GM21515 (cell line): ENCODE data around the gene PLEKHA1.

Source experiments
- ATAC-seq: cut with Tn5 transposase; IDR thresholded peaks from one replicate; pipeline ENCODE4 v1.9.1; 2021; ENCODE audit not compliant: unreplicated experiment

The PLEKHA1 gene

DNA sequence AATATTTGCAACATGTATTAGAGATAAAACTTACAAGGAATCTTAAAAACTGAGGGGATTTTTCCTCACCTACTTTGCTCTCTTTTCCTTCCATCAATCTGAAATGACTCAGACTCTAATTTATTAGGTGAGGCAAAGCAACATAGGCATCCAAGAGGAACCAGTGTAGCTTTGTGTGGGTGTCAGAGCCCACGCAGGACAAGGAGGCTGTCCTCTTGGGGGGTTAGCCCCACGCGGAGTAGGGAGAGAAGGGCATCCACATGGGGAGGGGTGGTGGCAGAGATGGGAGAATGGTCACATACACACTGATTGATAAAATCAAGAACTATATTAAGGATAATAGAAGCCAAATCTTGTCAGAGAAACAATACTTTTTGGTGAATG lies 46.1 kb downstream of the PLEKHA1 start:
- no peak for ATAC-seq

DNA sequence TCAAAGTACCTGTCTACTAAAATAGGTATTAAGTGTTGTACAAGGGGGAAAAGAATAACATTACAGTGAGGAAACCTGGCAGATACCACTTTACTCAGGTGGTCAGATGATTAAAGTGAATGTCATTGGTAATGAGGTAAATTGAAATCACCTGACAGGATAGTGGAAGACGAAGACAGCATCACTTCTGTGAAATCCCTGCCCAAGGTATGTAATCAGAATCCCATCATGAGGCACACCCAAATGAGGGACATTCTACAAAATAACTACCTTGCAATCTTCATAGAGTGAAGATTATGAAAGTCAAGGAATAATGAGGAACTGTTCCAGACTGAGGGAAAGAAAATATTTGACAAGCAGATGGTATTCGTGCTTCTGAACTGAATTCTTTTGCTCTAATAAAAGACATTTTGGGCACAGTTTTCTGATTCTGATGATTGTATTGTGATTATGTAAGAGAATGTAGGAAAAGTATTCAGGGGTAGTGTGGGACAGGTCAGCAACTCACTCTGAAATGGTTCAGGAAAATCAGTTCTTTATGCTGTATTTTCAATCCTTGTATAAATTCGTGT lies 46.6 kb downstream of the PLEKHA1 start:
- no peak for ATAC-seq

DNA sequence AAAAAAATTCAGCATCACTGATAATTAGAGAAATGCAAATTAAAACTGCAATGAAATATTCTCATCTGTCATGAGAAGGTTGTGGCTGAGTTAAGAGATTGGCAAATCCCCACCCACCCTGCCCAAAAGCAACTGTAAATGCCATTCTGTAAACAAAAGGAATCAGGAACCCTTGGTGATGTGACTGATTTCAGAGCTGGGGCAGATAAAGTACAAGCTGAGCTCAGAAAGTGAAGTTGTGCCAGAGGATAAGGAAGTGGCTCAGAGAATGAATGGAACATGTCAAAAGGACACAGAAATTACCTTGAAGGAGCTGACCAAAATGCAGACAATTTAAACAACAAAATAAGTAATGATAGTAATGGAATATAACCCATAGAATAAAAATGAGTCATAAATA lies 47.2 kb downstream of the PLEKHA1 start:
- no peak for ATAC-seq

DNA sequence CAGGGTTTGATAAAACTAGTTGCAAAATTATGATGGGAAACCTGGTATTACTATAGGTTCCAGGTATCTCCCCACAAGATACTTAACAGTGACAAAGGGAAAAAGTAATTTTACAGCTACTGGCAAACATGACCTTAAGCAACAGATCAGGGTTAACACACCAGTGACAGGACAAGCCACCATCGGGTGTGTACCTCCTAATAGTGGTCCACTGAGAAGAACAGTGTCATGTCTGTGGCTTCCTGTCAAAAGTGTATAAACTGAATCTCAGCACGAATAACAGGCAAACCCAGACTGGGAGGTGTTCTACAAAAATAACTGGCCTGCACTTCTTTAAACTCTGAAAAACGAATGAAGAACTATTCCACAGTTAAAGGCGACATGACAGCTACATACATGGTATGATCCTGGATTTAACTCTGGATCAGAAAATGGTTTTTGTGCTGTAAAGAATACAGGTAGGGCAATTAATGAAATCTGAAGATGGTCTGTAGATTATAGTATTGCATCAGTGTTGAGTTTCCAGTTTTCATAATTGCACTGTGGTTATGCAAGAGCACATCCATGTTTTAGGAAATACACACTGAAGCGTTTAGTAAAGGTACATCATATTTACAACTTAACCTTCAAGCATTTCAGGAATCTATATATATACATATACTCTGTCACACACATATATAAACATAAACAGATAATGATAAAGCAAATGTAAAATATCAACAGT lies 47.9 kb downstream of the PLEKHA1 start:
- ATAC-seq: no peak

DNA sequence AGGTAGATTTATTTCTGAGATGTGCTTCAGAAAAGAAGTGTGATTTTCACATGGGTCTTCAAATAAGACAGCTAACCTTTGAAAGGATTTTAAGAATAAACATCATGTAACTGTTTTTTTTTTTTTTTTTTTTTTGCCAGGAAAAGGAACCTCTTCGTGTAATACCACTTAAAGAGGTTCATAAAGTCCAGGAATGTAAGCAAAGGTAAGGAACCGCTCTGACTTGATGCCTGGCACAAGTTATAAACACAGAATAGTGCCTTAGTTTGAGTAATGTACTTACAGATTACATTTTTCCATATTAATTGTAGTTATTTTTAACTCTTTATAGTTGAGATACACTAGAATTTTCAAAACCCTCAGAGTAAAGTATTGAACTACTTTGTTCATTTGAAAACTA lies 49.6 kb downstream of the PLEKHA1 start:
- ATAC-seq: no peak

DNA sequence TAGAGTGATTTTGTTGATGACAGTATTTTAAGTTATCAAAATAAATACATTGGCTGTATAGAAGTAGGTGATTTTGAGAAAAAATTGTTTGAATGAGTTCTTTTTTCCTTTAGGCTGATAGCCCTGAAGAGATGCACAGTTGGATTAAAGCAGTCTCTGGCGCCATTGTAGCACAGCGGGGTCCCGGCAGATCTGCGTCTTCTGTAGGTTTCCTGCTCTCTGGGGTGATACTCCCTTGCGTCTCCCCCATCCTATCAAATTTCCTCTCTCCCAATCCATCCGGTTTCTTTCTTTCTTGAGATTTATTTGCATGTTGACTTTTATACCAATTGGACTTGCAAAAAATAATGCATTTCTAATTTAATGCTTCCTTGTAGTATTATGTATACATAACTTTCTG lies 52.3 kb downstream of the PLEKHA1 start:
- no peak for ATAC-seq

DNA sequence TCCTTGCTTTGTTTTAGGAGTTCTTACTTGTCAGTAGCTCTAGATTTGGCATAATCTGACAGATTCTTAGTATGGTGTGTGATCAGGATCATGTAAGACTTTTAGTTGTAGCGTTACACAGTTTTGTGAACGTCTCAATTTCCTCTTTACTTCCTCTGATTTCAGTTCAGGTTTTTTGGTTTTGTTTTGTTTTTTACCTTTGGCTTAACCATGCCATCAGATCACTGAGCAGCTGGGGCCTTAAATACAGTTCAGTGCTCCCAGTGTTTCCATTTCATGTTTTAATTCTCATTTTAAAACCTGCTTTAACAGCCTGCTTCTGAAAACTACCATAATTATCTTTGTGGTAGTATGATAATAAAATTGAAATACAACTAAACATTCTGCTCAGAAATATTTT lies 52.8 kb downstream of the PLEKHA1 start:
- no peak for ATAC-seq

DNA sequence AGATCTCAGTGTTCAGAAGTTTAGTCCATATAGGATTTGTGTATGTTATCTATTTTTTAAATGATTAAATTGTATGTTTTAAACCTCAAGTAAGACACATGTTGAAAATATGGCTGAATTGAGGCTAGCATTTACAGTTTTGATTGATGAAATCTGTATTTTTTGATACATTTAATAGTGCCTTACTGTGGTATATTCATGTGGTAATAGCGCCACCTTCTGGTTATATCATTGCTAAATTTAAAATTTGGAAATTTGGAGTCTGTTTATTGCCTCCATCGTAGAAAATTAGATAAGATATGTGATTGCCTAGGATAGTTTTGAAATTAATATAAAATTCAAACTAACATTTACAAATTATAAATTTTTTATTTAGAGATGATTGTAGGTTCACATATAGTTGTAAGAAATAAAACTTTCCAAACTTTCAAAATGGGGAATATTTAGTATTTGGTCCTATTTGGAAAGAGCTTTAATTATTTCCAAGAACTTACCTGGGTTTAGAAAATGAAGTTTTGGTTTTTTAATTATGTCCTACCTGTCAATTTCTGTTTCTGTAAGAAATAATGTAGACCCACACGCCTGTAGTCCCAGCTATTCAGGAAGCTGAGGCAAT lies 60.8 kb downstream of the PLEKHA1 start:
- ATAC-seq: no peak

DNA sequence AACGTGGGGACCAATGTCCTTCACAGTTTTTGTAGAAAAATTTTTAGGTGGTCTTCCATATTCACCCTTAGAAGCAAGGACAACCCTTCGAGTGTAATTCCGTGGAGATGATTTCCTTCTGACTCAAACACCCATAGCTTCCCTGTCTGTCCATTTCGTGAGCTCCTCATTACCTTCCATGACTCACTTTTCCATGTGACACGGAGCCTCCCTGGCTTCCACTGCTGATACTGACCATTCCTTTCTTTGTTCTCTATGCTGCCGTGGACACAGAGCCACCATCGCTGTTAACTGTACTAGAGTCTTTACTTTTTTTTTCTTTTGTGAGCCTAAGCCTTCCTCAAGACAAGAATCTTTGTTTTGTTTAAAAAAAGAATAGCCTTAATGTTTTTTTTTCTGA lies 67.5 kb downstream of the PLEKHA1 start:
- ATAC-seq: no peak

DNA sequence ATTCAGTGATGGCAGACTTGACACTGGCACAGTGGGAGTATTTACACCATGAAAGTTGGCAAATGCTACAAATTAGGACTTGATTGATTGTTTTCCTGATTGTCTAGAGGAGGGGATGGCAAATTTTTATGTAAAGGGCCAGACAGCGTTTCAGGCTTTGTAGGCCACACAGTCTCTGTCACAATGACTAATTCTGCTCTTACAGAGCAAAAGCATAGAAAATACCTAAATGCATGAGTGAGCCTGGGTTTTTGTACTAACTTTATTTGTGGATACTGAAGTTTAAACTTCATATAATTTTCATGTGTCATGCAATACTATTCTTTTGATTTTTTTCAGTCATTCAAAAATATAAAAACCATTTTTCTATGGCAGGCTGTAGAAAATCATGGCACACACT lies 71.0 kb downstream of the PLEKHA1 start:
- no peak for ATAC-seq

DNA sequence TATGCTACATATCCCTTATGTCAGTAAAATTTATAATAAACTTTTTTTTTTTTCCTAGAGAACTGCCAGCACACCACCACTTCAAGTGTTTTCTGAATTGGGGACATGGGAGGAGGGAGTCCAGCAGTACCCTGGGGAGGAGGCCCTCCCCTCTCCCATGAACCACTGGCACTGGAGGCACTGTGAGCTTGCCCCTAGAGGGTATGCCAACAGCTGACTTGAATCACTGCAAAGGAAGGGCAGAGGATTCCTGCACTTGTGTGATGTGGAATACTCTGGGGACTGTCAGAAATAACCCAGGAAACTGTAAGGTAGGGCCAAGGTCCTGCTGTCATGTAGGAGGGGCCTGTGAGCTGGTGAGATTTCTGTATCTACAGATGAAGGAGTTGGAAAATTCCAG lies 71.4 kb downstream of the PLEKHA1 start:
- no peak for ATAC-seq

DNA sequence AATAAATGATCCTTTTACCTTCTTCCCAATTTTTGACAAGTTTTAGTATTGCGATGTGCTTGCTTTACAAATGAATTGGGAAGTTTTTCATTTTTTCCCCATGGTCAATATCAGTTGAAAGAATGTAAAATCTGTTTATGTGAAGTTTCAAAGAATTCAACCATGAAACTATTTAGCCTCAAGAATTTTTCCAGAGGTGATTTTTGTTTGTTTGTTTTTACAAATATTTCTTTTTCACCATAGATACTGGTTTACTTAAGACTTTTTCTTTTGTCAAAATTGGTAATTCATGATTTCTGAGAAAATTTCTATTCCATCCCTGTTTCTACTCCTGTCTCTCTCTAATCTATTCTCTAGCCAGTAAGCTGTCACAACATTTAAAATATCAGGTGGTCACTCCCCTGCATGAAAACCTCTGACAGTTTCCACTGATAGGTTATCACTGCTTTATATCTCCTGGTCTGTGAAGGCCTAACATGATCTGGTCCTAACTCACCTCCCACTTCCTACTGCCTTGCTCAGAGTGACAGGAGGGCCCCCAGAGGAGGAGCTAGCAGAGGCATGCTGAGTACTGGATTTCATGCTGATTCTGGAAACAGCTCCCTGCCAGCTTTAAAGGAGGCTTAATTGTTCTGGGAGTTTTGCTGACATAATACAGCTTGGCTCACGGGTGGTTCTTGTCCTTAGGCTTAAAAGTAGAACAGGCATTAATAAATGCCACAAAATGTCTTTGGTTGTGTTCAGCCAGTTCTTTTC lies 72.3 kb downstream of the PLEKHA1 start:
- ATAC-seq: no peak

DNA sequence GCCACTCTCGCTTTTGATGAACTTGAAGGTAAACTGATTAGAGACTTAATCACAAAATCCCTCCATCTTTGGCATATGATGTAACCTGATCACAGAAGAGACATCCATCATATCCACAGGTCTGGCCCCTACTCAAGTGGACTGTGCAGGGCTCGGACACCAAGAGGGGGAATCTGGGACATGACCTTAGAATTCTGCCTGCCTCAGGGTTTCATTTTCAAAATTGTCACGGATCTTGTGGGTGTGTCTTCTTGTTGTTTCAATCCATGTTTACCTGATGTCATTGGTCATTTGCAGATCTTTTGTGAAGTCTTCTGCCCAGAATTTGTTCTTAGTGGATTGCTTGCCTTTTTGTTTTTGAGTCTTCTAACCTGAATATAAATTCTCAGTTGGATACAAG lies 74.1 kb downstream of the PLEKHA1 start:
- ATAC-seq: no peak

DNA sequence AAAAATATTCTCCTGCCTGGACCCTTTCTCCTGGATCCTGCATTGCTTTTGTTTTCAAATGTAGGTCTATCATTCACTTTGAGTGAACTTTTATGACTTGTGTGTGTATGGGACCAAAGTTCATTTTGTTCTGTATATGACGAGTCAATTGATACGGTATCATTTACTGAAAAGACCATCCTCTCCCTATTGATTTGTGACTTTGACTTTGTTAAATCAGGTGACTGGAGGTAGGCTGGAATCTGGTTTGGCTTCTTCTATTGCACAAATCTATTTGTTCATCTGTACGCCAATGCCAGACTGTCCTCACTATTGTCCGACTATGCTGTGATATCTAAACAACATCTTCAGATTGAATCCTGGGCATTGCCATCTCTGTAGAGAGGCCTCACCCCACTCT lies 74.6 kb downstream of the PLEKHA1 start:
- ATAC-seq: no peak

DNA sequence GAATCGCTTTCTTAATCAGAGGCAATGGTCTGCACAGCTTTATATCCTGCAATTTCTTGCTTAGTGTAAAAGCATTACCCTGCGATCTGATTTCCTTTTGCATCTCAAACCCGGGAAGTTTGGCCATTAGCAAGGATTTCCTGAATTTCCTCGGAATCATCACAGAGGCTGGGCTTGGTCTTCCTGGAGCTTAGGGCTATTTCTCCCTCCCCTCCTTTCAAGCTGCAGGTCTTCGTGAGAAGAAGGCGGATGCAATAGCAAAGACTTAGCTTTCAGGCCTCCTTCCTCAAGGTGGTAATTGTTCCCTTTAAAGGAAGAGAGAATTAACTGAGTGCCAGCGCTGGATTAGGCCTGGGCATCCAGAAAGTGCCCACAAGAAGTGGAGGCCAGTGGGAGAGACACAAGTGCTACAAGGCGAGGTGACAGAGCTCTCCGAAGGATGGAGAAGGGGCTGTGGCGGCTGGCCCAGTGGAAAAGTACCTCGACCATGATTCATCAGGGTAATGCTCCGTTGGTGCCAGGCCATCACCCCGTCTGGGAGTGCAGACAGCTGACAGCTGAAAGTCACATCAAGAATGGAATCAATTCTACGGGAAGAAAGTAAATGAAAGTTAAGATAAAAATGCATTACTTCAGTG lies 76.0 kb downstream of the PLEKHA1 start:
- ATAC-seq: no peak

DNA sequence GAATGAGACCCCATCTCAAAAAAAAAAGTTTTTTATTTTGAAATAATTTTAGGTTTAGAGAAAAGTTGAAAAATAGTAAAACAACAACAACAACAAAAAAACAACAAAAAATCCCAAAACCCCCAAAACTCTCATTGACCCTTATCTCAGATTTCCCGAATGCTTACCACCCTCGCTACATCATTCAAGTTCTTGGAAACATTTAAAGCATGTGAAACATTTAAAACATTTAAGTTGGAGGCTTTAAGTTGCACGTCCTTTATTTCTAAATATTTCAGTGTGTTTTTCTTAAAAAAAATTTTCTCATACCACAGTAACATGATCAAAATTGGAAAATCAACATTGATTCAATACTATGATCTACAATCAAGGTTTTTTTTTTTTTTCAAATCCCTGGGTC lies 79.6 kb downstream of the PLEKHA1 start:
- ATAC-seq: no peak

DNA sequence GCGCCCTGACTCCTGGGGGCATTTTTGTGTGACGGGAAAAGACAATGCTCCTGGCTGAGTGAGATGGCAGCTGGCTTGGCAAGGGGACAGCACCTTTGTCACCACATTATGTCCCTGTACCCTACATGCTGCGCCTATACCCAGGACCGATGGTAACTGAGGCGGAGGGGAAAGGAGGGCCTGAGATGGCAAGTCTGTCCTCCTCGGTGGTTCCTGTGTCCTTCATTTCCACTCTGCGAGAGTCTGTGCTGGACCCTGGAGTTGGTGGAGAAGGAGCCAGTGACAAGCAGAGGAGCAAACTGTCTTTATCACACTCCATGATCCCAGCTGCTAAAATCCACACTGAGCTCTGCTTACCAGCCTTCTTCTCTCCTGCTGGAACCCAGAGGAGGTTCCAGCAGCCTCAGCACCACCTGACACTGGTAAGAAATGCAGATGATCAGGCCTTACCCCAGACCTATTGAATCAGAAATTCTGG lies 80.1 kb downstream of the PLEKHA1 start, which contains the start of gene ARMS2:
Gene ARMS2, plus strand, starts transcription at position 51 of the 478 bp plus-strand sequence. Its CDS starts 75 bp downstream, at position 126.
- ATAC-seq: no peak

DNA sequence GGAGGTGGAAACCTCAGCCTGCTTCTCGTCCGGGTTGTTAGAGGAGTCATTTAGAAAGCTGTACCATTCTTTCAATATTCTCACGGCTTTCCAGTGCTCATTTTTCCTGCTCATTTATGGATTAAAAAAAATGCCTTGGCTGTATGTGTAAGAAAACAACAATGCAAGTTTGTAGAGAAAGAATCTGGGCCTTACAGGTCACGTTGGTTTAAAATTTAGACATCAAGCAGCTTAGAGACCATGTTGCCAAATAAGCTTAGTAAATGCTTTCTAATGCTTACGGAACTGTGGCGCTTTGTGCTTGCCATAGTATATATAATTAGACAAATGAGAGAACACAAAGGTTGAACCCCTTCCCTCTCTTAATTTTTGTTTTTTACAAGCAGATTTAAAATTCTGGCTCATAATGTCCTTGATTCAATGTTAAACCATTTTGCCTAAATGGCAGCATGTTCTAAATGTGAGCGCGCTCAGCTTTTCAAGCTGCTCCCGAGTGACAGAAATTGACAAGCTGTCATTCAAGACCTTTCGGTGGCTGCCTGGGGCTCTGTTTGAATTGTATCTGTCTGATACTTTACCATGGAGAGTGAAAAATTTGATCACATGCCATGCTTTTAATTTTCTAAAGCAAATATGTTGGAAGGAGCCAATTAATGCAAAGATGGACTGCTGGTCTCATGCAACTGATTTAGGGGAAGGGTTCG lies 81.0 kb downstream of the PLEKHA1 start:
- no peak for ATAC-seq

DNA sequence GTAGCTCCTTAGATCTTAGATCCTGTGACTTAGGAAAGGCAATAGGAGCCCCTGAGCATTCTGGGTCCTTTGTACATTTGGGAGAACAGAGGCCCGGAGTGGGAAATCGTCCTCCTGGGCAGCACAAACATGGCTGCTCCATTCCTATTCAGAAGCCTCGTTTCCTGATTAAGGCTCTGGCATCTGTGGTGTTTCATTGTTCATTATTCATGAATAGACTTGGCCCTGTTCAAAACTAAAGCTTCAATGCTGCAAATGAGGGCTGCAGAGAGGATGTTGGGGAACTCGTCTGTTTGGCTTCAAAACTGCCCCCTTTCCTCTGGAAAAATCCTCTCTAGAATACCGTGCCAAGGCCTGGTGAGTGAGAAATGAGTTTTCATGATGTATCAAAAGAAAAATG lies 83.4 kb downstream of the PLEKHA1 start:
- no peak for ATAC-seq

DNA sequence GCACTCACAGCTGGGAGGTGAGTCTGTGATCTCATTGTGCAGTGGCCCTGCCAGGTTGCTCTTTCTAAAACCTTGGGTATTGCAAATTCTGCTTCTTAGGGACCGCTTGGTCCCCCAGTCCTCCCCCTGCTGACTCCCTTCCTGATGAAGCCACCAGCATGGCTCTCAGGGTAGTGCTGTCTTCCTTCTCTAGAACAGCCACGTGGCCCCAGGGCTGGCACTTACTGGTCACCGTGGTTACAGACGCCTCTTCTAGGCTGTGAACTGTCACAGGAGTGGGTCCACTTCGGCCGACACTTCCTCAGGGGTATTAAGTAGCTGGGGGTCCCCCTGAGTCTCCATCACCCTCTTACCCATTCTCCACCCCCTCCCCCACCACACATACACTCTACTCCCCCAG lies 84.2 kb downstream of the PLEKHA1 start:
- no peak for ATAC-seq
